AG04450 (cell line): ENCODE results near the gene MRAP2. TPM values are rescaled to one million over a fixed set of nuclear protein-coding genes. Genes with fewer than 3 reads are reported as not detected.

Experiments used
- CTCF ChIA-PET: fragments of 300-600, 350-600 bp; formaldehyde crosslinking; extraction: SDS; loops from one replicate; lab custom pipeline; 2022; ENCODE audit warnings: antibody characterized with exemption, inconsistent platforms; lab: Charles Lee
- POLR2A ChIA-PET: fragments of 350-600 bp; formaldehyde crosslinking; extraction: SDS; loops from one replicate; lab custom pipeline; 2021; ENCODE audit warnings: antibody characterized with exemption, inconsistent platforms; lab: Yijun Ruan, JAX
- DNase-seq: peaks from one replicate; pipeline ENCODE4 v3.0.0-alpha.2; 2011; ENCODE audit warnings: low read depth, low spot score
- H3K27ac ChIP-seq: one replicate; pipeline ENCODE4 v1.5.1; 2012; ENCODE audit warnings: low read depth, low read length, control low read depth
- H3K27me3 ChIP-seq: one replicate; pipeline ENCODE4 v1.6.0; 2012; ENCODE audit warnings: low read length; ENCODE audit not compliant: control insufficient read depth, insufficient read depth
- H3K4me3 ChIP-seq: 2 replicates; pipeline ENCODE4 v1.5.1; 2011; ENCODE audit warnings: mild to moderate bottlenecking, low read depth, low read length, control low read depth
- H3K9me3 ChIP-seq: 2 replicates; pipeline ENCODE4 v1.5.1; 2012; ENCODE audit warnings: low read length; ENCODE audit not compliant: control insufficient read depth, insufficient read depth
- CTCF ChIP-seq: IDR thresholded peaks from 2 replicates; pipeline ENCODE4 v1.5.1; 2011; ENCODE audit warnings: low read depth, low read length, control low read depth, inconsistent platforms
- polyA minus RNA-seq: library from RNA; depleted of rRNA, polyadenylated mRNA; stranded (reverse); fragments of >200 nt; gene quantifications from 2 replicates; pipeline ENCODE4 v1.2.3, GENCODE V29; 2011; rRNA and poly(A)+ RNA removed
- polyA plus RNA-seq: library from polyadenylated mRNA; depleted of rRNA; stranded (reverse); fragments of >200 nt; gene quantifications from 2 replicates; pipeline ENCODE4 v1.2.3, GENCODE V29; 2011; rRNA removed

Gene MRAP2
- polyA plus RNA-seq (not detected in 2 replicates), polyA minus RNA-seq (not detected in 2 replicates)

GRCh38 chr6:84033523-84034451 lies at the start of gene MRAP2:
Gene MRAP2, plus strand, starts transcription at chr6:84033772. Its CDS starts 21,547 bp downstream, at chr6:84055319.
- peaks cover 11% of the 10 kb centered on the region for H3K27me3 ChIP-seq
- no peak for TF ChIP-seq CTCF
- H3K27ac ChIP-seq, result no peak within 1 kb of the TSS
- CTCF ChIA-PET, result no interaction called here
- peaks cover 8% of the 10 kb centered on the region; the same call in 1 of the 2 replicates for H3K9me3 ChIP-seq
- H3K4me3 ChIP-seq, result peak within 1 kb of the TSS; percentile 51
- POLR2A ChIA-PET, result no interaction called here
- DNase-seq, result no peak

GRCh38 chr6:83984411-83984810 lies 49.2 kb upstream of the MRAP2 start:
- H3K27me3 ChIP-seq, result no peaks in the 10 kb centered on the region
- TF ChIP-seq CTCF, result no peak
- no peak overlapping the region for H3K4me3 ChIP-seq
- H3K27ac ChIP-seq, result no peak overlapping the region
- POLR2A ChIA-PET, result no interaction called here
- CTCF ChIA-PET, result no interaction called here
- no peaks in the 10 kb centered on the region for H3K9me3 ChIP-seq
- DNase-seq, result no peak

GRCh38 chr6:83985308-83985713 lies 48.3 kb upstream of the MRAP2 start:
- no peak for TF ChIP-seq CTCF
- Histone ChIP-seq H3K27ac (no peak overlapping the region), H3K4me3 (no peak overlapping the region), H3K9me3 (no peaks in the 10 kb centered on the region), H3K27me3 (no peaks in the 10 kb centered on the region)
- no peak for DNase-seq
- ChIA-PET POLR2A (no interaction called here), CTCF (no interaction called here)

- Histone ChIP-seq H3K27me3 (no peaks in the 10 kb centered on the region), H3K4me3 (no peak overlapping the region), H3K27ac (no peak overlapping the region), H3K9me3 (no peaks in the 10 kb centered on the region)
- POLR2A ChIA-PET, result no interaction called here
- CTCF ChIA-PET, result no interaction called here
- DNase-seq, result no peak
- no peak for TF ChIP-seq CTCF
These were observed 47.9 kb upstream of the MRAP2 start for GRCh38 chr6:83985715-83986114.

GRCh38 chr6:83998021-83998584 lies 35.5 kb upstream of the MRAP2 start:
- CTCF ChIA-PET, result no interaction called here
- POLR2A ChIA-PET, result no interaction called here
- no peak overlapping the region for H3K27ac ChIP-seq

More at GRCh38 chr6:83998021-83998584, 35.5 kb upstream of the MRAP2 start:
- Histone ChIP-seq H3K9me3 (no peaks in the 10 kb centered on the region), H3K27me3 (peaks cover 2% of the 10 kb centered on the region), H3K4me3 (no peak overlapping the region)
- no peak for TF ChIP-seq CTCF
- DNase-seq, result no peak
